Neuronal stem cell (in vitro differentiated cells): ENCODE data around the gene COMTD1. TPM values are rescaled to one million over a fixed set of nuclear protein-coding genes. Genes with fewer than 3 reads are reported as not detected.

ENCODE experiments used
- small RNA-seq: library from polyadenylated mRNA; stranded (forward); fragments of <200 nt; extraction: miRNeasy Mini kit (QIAGEN cat#:217004); gene quantifications from one replicate; pipeline ENCODE3, GENCODE V24; 2013; ENCODE audit not compliant: insufficient read depth

Gene COMTD1

Small RNA genes lying within 50 kb of the gene (small RNA-seq; reads per million reads assigned to genes)
- gene HMGA1P5 (not detected), gene RPL39P25 (not detected)
